Right kidney (tissue), 1 donor: ENCODE results near the gene TRMT13.
"Not testable (repeated sequence)": the region's sequence is repeated elsewhere in the genome, so short reads cannot be mapped to it uniquely, and the experiment has no call there.

Experiments
- DNase-seq: peaks from one replicate; pipeline ENCODE4 v3.0.0-alpha.2; 2016

TRMT13 gene

GRCh38 chr1:100152271-100152670 lies 19.3 kb downstream of the TRMT13 start:
- no peak for DNase-seq

GRCh38 chr1:100162881-100163280 lies 29.9 kb downstream of the TRMT13 start:
- DNase-seq = no peak

GRCh38 chr1:100164216-100164615 lies 31.3 kb downstream of the TRMT13 start:
- DNase-seq = no peak

- no peak for DNase-seq
Observed at GRCh38 chr1:100164702-100165101, 31.7 kb downstream of the TRMT13 start.

GRCh38 chr1:100168051-100168450 lies 35.1 kb downstream of the TRMT13 start:
- DNase-seq = no peak

- DNase-seq = no peak
Observed at GRCh38 chr1:100177295-100178041, 44.5 kb downstream of the TRMT13 start.

GRCh38 chr1:100178091-100178490 lies 45.1 kb downstream of the TRMT13 start, which contains the start of gene LRRC39:
Gene LRRC39, minus strand, starts transcription at chr1:100178256. Its CDS starts 9,740 bp downstream, at chr1:100168516.
- DNase-seq = no peak

GRCh38 chr1:100183370-100183769 lies 50.4 kb downstream of the TRMT13 start:
- DNase-seq = no peak

GRCh38 chr1:100184536-100184935 lies 51.6 kb downstream of the TRMT13 start:
- no peak for DNase-seq

- DNase-seq = no peak
Observed at GRCh38 chr1:100187912-100188311, 54.9 kb downstream of the TRMT13 start.

- DNase-seq = peak; percentile 45
Observed at GRCh38 chr1:100188617-100189016, 55.7 kb downstream of the TRMT13 start.

- DNase-seq = no peak
Observed at GRCh38 chr1:100198596-100198995, 65.6 kb downstream of the TRMT13 start.

GRCh38 chr1:100200060-100200459 lies 67.1 kb downstream of the TRMT13 start:
- not testable (repeated sequence) for DNase-seq
